PFSK-1 (cell line): ENCODE results near the gene PFKFB2.

Source experiments
- FOXP2 ChIP-seq: optimal IDR thresholded peaks from 2 replicates; pipeline ENCODE3; 2011; ENCODE audit warnings: borderline replicate concordance, control low read depth, inconsistent platforms; ENCODE audit not compliant: insufficient read depth; ENCODE audit errors: extremely low read length, extremely low read depth
- POLR2AphosphoS5 ChIP-seq: IDR thresholded peaks from 2 replicates; pipeline ENCODE4 v1.6.1; 2012; ENCODE audit warnings: low read depth, mild to moderate bottlenecking, control low read depth, low read length, moderate library complexity
- SIN3A ChIP-seq: IDR thresholded peaks from 2 replicates; pipeline ENCODE4 v1.6.1; 2012; ENCODE audit warnings: mild to moderate bottlenecking, low read length, moderate library complexity, borderline replicate concordance; ENCODE audit not compliant: insufficient read depth
- TF ChIP-seq, protein P1 (sequence below), 2 experiments: IDR thresholded peaks; 2 replicates each; pipeline versions ENCODE4 v1.6.1 to v1.8.0; 2011 to 2012; ENCODE audit warnings: low read depth in 2 of 2, low read length in 2 of 2, control low read depth in 1 of 2, inconsistent platforms in 1 of 2, mild to moderate bottlenecking in 1 of 2, moderate library complexity in 1 of 2; ENCODE audit not compliant: insufficient read depth in 1 of 2

- TF ChIP-seq SIN3A (no peak), POLR2AphosphoS5 (no peak), FOXP2 (no peak)
- TF ChIP-seq, protein P1, sequence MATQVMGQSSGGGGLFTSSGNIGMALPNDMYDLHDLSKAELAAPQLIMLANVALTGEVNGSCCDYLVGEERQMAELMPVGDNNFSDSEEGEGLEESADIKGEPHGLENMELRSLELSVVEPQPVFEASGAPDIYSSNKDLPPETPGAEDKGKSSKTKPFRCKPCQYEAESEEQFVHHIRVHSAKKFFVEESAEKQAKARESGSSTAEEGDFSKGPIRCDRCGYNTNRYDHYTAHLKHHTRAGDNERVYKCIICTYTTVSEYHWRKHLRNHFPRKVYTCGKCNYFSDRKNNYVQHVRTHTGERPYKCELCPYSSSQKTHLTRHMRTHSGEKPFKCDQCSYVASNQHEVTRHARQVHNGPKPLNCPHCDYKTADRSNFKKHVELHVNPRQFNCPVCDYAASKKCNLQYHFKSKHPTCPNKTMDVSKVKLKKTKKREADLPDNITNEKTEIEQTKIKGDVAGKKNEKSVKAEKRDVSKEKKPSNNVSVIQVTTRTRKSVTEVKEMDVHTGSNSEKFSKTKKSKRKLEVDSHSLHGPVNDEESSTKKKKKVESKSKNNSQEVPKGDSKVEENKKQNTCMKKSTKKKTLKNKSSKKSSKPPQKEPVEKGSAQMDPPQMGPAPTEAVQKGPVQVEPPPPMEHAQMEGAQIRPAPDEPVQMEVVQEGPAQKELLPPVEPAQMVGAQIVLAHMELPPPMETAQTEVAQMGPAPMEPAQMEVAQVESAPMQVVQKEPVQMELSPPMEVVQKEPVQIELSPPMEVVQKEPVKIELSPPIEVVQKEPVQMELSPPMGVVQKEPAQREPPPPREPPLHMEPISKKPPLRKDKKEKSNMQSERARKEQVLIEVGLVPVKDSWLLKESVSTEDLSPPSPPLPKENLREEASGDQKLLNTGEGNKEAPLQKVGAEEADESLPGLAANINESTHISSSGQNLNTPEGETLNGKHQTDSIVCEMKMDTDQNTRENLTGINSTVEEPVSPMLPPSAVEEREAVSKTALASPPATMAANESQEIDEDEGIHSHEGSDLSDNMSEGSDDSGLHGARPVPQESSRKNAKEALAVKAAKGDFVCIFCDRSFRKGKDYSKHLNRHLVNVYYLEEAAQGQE (IDR thresholded peaks at IDR 0.05; ENCODE audit: insufficient read depth in 1 of 2, low read depth in 2 of 2, low read length in 2 of 2), result no peak
These were observed 35.1 kb downstream of the PFKFB2 start for GRCh38 chr1:207088161-207088560.
